HEK293T (cell line): ENCODE results near the gene ZNF692.

Experiments used
- BHLHE40 ChIP-seq: fragments of 450-650 bp; IDR thresholded peaks from 2 replicates; pipeline ENCODE4 v1.6.1; 2016; ENCODE audit warnings: mild to moderate bottlenecking, moderate library complexity, borderline replicate concordance
- ELF4 ChIP-seq: fragments of 450-650 bp; IDR thresholded peaks from 2 replicates; pipeline ENCODE4 v1.6.1; 2017; ENCODE audit warnings: antibody characterized with exemption
- FOXK2 ChIP-seq: fragments of 450-650 bp; IDR thresholded peaks from 2 replicates; pipeline ENCODE4 v1.6.1; 2016; ENCODE audit warnings: mild to moderate bottlenecking
- FOXM1 ChIP-seq: fragments of 450-650 bp; IDR thresholded peaks from 2 replicates; pipeline ENCODE4 v1.6.1; 2017; ENCODE audit warnings: mild to moderate bottlenecking, borderline replicate concordance
- LEF1 ChIP-seq: fragments of 450-650 bp; IDR thresholded peaks from 2 replicates; pipeline ENCODE4 v1.6.1; 2017; ENCODE audit warnings: mild to moderate bottlenecking, borderline replicate concordance
- PKNOX1 ChIP-seq: fragments of 450-650 bp; IDR thresholded peaks from 2 replicates; pipeline ENCODE4 v1.6.1; 2016
- SP1 ChIP-seq: fragments of 450-650 bp; IDR thresholded peaks from 2 replicates; pipeline ENCODE4 v1.6.1; 2017
- SUZ12 ChIP-seq: fragments of 450-650 bp; IDR thresholded peaks from 2 replicates; pipeline ENCODE4 v1.6.1; 2016; ENCODE audit warnings: mild to moderate bottlenecking
- TARDBP ChIP-seq: fragments of 450-650 bp; IDR thresholded peaks from 2 replicates; pipeline ENCODE4 v1.6.1; 2016
- ZNF384 ChIP-seq: fragments of 450-650 bp; IDR thresholded peaks from 2 replicates; pipeline ENCODE4 v1.6.1; 2016

- TF ChIP-seq FOXK2 (no peak), TARDBP (no peak), BHLHE40 (no peak), SP1 (no peak), FOXM1 (0 out of 2 replicates have a peak, but pooled peaks have one; percentile 64), SUZ12 (no peak), PKNOX1 (no peak), LEF1 (no peak), ZNF384 (no peak), ELF4 (0 out of 2 replicates have a peak, but pooled peaks have one; percentile 12)
Measured at GRCh38 chr1:248858891-248859889, at the start of gene ZNF692.
